Activated T-cell treated with anti-CD3 and anti-CD28 coated beads for 1 hour (primary cell): ENCODE data around the gene TOMM5.
"Not testable (repeated sequence)": the region's sequence is repeated elsewhere in the genome, so short reads cannot be mapped to it uniquely, and the experiment has no call there.

Experiments used
- DNase-seq: peaks from one replicate; pipeline ENCODE4 v3.0.0-alpha.2; 2020; ENCODE audit warnings: low read depth

Gene TOMM5

DNA sequence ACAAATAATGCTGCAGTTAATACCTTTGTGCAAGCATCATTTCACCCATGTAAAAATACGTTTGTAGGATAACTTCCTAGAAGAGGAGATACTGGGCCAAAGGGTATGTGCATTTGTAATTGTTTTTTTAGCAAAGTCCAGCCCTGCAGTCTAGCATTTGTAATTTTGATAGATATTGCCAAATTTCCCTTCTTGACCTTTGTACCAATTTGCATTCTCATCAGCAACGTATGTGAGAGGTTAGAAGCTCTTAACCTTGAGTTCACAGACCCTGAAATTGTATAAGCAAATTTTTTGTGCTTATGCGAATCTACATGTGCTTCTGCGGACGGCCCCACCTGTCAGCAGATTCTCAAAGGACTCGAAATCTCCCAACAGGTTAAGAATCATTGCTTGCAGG lies 18.6 kb upstream of the TOMM5 start:
- no peak for DNase-seq

DNA sequence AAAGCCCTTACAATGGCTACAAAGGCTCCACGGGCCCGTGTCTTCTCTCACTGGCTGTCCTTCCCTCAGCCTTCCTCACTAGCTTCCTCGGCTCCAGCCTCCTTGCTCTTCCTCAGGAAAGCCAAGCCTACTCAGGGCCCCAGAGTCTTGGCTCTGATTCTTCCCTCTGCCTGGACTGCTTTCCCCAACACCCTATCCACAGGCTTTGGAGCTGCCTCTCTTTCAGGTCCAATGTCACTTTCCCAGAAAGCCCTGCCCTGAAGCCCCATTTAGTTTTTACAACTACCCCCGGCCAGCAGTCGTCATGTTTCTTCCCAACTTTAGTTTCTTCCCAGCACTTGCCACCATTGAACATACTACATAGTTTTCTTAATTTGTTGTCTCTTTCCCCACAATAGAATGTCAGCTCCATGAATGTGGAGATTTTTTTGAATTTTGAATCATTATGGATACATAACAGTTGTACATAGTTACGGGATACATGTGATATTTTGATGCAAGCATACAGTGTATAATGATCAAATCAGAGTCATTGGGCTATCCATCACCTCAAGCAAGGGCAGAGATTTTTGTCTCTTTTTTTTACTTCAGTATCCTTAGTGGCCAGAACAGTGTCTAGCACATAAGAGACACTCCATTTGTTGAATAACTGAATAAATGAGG lies 17.5 kb upstream of the TOMM5 start:
- no peak for DNase-seq

DNA sequence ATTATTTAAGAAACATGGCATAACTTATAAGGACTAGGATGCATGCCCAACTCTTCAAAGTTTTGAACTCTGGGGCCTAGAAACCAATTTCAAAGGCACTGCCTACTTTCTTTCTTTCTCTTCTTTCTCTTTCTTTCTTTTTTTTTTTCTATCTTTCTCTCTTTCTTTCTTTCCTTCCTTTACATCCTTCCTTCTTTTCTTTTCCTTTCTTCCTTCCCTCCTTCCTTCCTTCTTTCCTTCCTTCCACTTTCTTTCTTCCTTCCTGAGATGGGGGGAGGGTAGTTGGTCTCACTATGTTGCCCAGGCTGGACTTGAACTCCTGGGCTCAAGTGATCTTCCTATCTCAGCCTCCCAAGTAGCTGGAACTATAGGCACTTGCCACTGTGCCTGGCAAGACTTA lies 15.9 kb upstream of the TOMM5 start:
- no peak for DNase-seq

DNA sequence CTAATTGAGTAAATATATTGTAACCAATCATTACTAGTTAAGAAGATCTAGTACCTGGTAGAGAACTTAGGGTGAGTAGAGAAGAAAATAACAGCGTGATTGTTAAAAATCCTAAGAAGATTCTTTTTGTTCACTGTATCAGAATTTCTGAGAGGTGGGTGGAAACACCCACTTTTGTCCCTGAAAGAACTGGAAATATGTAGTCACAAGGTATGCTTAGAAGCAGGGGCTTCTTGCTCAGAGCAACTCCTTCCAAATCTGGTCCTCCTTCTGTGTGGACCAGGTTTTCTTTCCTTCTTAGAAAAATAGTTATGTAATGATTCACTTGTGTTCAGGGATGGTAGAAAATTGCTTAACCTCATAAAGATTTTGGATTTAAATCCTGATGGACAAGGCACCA lies 11.9 kb upstream of the TOMM5 start:
- DNase-seq = no peak

DNA sequence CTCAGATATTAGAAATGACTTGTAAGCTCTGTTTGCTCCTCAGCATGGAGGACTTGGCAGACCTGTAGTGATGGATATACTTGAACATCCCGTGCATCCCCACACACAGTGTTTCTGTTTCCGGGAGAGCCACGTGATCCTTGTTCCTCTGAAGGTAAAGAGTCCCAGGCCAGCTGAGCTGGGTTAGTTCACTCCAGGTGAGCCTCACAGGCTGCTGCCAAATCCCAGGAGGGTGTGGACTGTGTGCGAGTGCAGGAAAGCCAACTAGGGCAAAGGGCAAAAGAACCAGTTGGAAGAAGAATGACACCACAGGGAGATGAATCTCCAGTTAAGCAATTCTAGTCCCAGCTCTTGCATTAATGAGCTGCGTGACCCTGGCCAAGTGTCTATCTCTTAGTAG lies 10.4 kb upstream of the TOMM5 start:
- DNase-seq = no peak

DNA sequence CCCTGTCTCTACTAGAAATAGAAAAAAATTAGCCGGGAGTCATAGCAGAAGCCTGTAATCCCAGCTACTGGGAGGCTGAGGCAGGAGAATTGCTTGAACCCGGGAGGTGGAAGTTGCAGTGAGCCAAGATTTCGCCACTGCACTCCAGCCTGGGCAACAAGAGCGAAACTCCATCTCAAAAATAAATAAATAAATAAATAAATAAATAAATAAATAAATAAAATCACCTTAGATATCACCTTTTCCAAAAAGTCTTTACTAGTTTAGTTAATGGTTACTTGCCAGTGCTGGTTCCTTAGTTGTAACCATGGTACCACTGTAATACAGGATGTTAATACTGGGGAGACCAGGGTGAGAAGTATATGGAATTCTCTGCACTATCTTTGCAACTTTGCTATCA lies 9.7 kb upstream of the TOMM5 start:
- DNase-seq = not testable (repeated sequence)

- no peak for DNase-seq
Observed at GRCh38 chr9:37596504-37596903, 4.1 kb upstream of the TOMM5 start.

DNA sequence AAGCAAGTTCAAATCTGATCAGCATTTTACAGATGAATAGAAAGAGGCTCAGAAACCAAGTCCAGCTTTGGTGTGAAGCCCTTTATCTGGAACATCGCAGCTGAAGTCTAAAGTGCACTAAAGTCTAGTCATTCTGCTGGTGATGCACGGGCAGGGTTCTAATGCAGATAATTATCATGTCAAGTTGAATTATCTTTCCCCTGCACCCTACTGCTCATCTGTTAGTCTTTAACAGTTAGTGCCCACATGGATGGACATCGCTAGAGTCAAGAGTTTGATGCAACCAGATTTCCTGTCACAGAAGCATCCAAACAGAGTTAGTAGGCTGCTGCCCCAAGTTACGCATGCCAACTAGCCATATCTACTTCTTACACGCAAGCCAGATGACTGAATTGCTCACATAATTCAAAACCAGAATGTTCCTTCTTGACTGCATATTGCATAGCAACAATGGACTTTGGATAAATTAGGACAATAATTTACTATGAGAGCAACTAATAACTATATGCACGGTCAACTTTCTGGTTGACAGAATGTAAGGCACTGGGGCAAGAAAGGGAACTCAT lies 1.6 kb upstream of the TOMM5 start:
- no peak for DNase-seq

DNA sequence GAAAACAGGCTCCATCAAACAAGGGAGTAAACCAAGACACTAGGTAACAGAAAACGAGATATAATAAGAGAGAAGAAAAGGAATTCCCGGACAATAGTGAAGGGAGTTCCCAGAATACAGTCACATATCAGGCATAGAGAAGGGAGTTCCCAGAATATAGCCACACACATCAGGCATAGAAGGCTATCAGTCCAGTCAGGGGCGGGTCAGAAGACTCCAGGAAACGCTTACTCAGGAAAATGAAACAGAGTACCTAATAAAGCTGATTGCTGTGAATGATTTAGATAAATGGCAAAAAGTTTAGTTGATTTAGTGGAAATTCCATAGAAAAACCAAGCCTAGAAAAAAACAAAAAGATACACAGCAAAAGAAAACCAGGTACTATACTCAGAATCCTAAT lies 4.9 kb downstream of the TOMM5 start:
- DNase-seq = no peak

- no peak for DNase-seq
Observed at GRCh38 chr9:37583522-37584121, 8.8 kb downstream of the TOMM5 start.

DNA sequence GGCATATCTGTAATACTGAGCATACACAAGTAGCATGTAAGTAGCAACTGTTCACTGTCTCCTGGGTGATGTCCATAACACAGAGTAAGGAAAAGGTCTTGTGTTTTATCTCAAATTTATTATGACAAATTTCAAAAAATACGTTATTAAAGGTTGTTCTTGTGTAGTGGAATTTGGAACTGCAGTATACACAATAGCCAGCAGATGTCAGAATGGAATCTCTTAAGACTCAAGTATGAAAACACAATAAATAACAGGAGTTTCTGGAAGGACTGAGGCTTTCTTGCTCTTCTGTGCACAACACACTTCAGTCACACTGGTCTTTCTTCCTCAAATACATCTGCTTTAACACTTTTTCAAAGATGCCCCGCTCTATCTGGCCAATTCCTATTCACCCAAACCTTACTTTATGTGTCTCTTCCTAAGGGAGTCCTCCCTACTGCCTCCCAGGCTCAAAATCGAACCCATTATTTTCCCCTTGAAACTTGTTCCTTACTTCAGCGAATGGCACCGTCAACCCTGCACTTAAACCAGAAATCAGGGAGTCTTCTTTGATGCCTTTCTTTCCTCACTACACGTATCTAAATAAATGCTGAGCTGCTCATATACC lies 9.7 kb downstream of the TOMM5 start:
- no peak for DNase-seq

GRCh38 chr9:37575921-37576721 lies 16.3 kb downstream of the TOMM5 start, which contains the start of gene FBXO10:
FBXO10 (minus strand) TSS chr9:37576380; CDS start chr9:37541768, 34,612 bp downstream.
- peak; percentile 8 for DNase-seq

GRCh38 chr9:37575511-37575914 lies 16.9 kb downstream of the TOMM5 start:
- no peak for DNase-seq

DNA sequence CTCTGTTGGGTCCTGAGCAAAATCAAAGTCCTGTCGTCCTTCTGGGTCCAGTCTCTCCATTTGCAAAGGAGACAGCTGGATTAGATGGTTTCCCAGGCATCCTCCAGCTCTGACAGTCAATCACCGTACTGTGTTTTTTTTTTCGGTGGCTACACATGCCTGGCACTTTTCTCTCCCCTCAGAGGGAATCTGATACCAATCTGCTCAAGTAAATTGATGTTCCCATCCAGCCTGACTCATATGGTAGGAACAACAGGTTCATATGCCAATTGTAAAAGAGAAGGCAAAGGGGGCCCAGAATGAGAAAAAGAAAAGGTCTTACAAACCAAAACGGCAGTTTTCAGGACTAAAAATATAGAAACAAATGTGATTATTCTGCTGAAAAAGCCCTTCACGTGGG lies 17.4 kb downstream of the TOMM5 start:
- DNase-seq = no peak

DNA sequence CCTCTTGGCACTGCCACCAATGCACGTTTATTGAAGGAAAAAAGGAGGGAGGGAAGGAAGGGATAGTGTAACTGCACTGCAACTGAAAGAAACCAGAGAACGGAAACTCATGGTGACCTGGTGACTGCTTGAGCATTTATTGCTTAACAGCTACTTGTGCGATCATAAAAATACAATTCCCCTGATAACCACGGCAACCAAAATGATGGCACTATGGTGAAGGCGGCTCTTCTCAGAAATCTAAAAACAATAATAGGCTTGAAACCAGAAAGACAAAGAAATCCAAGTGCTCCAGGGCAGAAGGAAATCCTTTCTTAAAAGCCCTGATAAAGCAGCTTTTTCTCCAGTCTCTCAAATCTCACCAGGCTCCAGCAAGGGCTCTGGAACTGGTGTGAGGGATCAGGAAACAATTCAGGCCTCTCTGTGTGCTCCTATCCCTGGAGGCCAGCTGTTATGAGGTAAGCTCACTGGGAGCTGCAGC lies 18.1 kb downstream of the TOMM5 start:
- DNase-seq = no peak

DNA sequence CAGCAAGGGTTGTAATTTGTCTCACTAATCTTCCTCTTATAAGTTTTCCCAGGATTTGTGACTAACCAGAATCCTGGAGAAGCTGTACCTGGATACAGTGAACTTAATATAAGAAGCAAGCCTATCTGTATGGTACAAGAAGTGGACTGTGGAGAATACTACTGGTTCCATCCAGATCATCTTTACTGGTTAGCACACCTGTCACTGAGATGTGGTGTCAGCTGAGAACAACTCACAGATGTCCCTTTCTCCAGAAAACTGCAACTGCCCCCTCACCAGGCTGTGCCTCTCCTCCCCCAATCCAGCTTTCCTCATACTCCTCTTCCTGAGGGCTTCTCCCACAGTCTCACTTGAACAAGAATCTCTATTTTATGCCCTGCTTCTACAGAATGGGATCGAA lies 21.1 kb downstream of the TOMM5 start:
- DNase-seq = no peak

DNA sequence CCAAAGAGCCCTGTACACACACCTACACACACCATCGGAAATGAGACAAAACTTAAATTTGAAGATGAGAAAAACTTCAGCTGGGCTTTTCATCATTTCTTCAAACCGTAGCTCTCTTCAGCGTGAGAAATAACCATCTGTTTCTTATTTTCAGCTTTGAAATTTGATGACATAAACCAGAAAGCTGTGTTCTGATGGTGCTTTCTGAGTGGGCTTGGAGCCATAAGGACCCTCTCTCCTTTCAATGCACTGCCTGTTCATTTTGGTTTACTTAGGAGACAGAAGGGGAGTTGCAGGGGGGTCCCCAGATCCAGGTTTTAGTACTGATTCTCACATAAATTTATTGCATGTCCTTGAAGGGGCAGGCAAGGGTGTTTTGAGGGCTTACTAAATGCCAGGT lies 25.7 kb downstream of the TOMM5 start:
- DNase-seq = no peak

DNA sequence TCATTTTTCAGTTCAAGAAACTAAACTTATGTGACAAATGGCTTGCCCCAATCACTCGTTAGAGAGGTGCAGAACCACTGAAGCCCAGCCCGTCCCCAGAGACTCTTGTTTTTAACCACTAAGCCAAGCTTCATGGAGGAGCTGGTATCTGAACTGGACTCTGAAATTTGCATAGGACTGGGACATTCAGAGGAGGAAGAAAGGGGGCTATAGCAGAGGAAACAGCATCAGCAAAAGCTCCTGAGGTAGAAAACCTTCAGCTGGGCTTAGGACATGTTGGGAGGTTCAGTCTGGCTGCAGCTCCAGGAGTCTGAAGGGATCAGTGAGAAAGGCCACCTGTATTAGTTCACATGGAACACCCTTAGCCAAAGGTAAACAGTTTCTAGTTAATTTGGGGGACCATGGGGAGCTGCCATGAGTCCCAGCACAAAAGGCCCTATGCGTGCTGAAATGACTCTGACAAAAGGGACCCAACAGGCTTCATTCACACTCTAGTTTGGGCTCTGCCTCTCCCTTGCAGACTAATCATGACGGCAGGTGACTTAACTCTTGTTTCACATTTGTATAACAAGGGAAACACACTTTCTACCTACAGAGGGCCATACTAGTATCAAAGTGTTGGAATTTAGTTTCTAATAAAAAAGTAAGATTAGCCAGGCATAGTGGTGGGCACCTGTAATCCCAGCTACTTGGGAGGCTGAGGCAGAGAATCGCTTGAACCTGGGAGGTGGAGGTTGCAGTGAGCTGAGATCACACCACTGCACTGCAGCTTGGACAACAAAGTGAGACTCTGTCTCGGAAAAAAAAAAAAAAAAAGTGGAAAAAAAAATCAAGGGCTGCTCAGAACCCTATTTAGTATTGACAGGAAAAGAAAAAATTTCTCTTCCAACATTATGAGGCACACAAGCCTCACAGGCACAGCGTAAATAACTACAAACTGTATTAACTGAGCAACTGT lies 26.5 kb downstream of the TOMM5 start:
- DNase-seq = no peak

- no peak for DNase-seq
Observed at GRCh38 chr9:37564916-37565315, 27.5 kb downstream of the TOMM5 start.

DNA sequence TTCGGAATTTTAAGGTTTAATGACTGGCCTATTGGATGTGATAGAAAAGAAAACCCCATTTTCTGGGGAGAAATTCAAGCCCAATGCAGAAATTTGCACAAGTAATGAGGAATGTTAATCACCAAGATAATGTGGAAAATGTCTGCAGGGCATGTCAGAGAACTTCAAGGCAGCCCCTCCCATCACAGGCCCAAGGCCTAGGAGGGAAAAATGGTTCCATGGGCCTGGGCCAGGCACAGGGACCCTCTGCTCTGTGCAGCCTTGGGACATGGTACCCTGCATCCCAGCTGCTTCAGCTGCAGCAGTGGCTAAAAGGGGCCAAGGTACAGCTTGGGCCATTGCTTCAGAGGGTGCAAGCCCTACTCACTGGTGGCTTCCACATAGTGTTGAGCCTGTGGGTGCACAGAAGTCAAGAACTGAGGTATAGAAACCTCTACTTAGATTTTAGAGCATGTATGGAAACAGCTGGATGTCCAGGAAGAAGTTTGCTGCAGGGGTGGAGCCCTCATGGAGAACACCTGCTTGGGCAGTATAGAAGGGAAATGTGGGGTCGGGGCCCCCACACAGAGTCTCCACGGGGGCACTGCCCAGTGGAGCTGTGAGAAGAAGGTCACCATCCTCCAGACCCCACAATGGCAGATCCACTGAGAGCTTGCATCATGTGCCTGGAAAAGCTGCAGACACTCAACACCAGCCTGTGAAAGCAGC lies 28.4 kb downstream of the TOMM5 start:
- DNase-seq = no peak

DNA sequence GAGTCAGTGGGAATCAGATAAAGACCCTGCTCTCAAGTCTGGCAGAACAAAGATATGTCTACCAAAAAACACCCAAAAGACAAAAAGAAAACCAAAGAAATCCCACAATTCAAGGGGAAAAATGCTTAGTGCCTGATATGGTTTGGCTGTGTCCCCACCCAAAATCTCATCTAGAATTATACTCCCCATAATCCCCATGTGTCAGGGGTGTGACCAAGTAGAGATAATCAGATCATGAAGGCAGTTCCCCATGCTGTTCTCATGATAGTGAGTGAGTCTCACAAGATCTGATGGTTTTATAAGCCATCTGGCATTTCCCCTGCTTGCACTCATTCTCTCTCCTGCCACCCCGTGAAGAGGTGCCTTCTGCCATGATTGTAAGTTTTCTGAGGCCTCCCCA lies 29.6 kb downstream of the TOMM5 start:
- no peak for DNase-seq
